Keratinocyte (primary cell): ENCODE measurements around the gene ANKMY1. TPM values are rescaled to one million over a fixed set of nuclear protein-coding genes. Genes with fewer than 3 reads are reported as not detected.

Experiments
- DNase-seq: peaks from one replicate; pipeline ENCODE4 v3.0.0-alpha.2; 2011; ENCODE audit warnings: low read depth, missing footprints, low spot score
- FAIRE-seq: peaks from 2 replicates; lab custom pipeline; 2011; peaks lifted over from hg19 to GRCh38; lab: Jason Lieb, UNC
- H2AFZ ChIP-seq: 2 replicates; pipeline ENCODE4 v1.6.0; 2012; ENCODE audit warnings: low read length, control low read depth, inconsistent platforms; ENCODE audit not compliant: control insufficient read depth
- H3K27ac ChIP-seq: 2 replicates; pipeline ENCODE4 v1.5.1; 2011; ENCODE audit warnings: low read length; ENCODE audit not compliant: control insufficient read depth, insufficient read depth
- H3K27me3 ChIP-seq: 3 replicates; pipeline ENCODE4 v1.6.0; 2011; ENCODE audit warnings: low read length; ENCODE audit not compliant: control insufficient read depth, insufficient read depth; ENCODE audit errors: extremely low read depth
- H3K36me3 ChIP-seq, 2 experiments: 2 replicates in 1 of 2; 3 replicates in 1 of 2; pipeline ENCODE4 v1.5.1; 2011; ENCODE audit warnings: low read length in 2 of 2, mild to moderate bottlenecking in 1 of 2; ENCODE audit not compliant: control insufficient read depth in 2 of 2, insufficient read depth in 2 of 2; ENCODE audit errors: extremely low read depth in 1 of 2
- H3K4me1 ChIP-seq: 3 replicates; pipeline ENCODE4 v1.5.1; 2011; ENCODE audit warnings: low read length; ENCODE audit not compliant: control insufficient read depth, insufficient read depth; ENCODE audit errors: extremely low read depth
- H3K4me2 ChIP-seq: 3 replicates; pipeline ENCODE4 v1.6.0; 2011; ENCODE audit warnings: low read depth, low read length; ENCODE audit not compliant: control insufficient read depth, insufficient read depth; ENCODE audit errors: extremely low read depth
- H3K4me3 ChIP-seq, 3 experiments: fragments of 200-600 bp in 1 of 3; sonication (generic) in 1 of 3; 2 replicates in 2 of 3; 3 replicates in 1 of 3; pipeline ENCODE4 v1.5.1; 2011 to 2016; ENCODE audit warnings: low read length in 3 of 3, mild to moderate bottlenecking in 3 of 3, control low read depth in 2 of 3, inconsistent platforms in 1 of 3, low read depth in 1 of 3, mixed read lengths in 1 of 3, mixed run types in 1 of 3, moderate library complexity in 1 of 3; ENCODE audit not compliant: control insufficient read depth in 2 of 3, insufficient read depth in 2 of 3; ENCODE audit errors: extremely low read depth in 1 of 3
- H3K79me2 ChIP-seq: 2 replicates; pipeline ENCODE4 v1.6.0; 2012; ENCODE audit warnings: low read length; ENCODE audit not compliant: control insufficient read depth, insufficient read depth
- H3K9ac ChIP-seq: 3 replicates; pipeline ENCODE4 v1.6.0; 2011; ENCODE audit warnings: low read length; ENCODE audit not compliant: control insufficient read depth, insufficient read depth; ENCODE audit errors: extremely low read depth
- H3K9me1 ChIP-seq: 3 replicates; pipeline ENCODE4 v1.6.0; 2011; ENCODE audit warnings: low read length; ENCODE audit not compliant: control insufficient read depth, insufficient read depth; ENCODE audit errors: extremely low read depth
- H3K9me3 ChIP-seq: 2 replicates; pipeline ENCODE4 v1.5.1; 2012; ENCODE audit warnings: low read depth, low read length; ENCODE audit not compliant: control insufficient read depth
- H4K20me1 ChIP-seq: 3 replicates; pipeline ENCODE4 v1.6.0; 2011; ENCODE audit warnings: low read length; ENCODE audit not compliant: control insufficient read depth, insufficient read depth; ENCODE audit errors: extremely low read depth
- EZH2 ChIP-seq: IDR thresholded peaks from one replicate; pipeline ENCODE4 v1.6.1; 2012; ENCODE audit warnings: inconsistent platforms, mild to moderate bottlenecking, low read length, moderate library complexity
- dilution Hi-C: fragments of 300-500 bp; cut with MboI; formaldehyde crosslinking; loops from one replicate; pipeline ENCODE4 v1.7.0; 2020; ENCODE audit warnings: low sequenced_read_pairs; ENCODE audit not compliant: extremely low pct_ligation_motif_present
- polyA plus RNA-seq, 5 experiments: library from polyadenylated mRNA; depleted of rRNA in 3 of 5; stranded (reverse) in 3 of 5; stranded (forward) in 1 of 5; unstranded in 1 of 5; fragments of >200 nt; gene quantifications; 1 replicate in 1 of 5; 2 replicates in 3 of 5; 3 replicates in 1 of 5; pipeline versions ENCODE4 v1.2.1 to v1.2.3, GENCODE V29; 2011 to 2012; ENCODE audit warnings: missing spikeins in 2 of 5, low read depth in 1 of 5, low replicate concordance in 1 of 5
- TF ChIP-seq, protein P1 (sequence below), 3 experiments: IDR thresholded peaks in 1 of 3; conservative IDR thresholded peaks in 1 of 3; optimal IDR thresholded peaks in 1 of 3; 2 replicates in 2 of 3; 3 replicates in 1 of 3; pipeline versions ENCODE3 to v1.5.1; 2011; ENCODE audit warnings: low read length in 3 of 3, mild to moderate bottlenecking in 3 of 3, moderate library complexity in 2 of 3, control low read depth in 1 of 3, inconsistent platforms in 1 of 3; ENCODE audit not compliant: insufficient read depth in 2 of 3; ENCODE audit errors: extremely low read depth in 1 of 3

ANKMY1 gene
- polyA plus RNA-seq, 1 donor (not counting 4 experiments of a cell fraction or from before 2014, with no cell fraction given), result 3.3 TPM

DNA sequence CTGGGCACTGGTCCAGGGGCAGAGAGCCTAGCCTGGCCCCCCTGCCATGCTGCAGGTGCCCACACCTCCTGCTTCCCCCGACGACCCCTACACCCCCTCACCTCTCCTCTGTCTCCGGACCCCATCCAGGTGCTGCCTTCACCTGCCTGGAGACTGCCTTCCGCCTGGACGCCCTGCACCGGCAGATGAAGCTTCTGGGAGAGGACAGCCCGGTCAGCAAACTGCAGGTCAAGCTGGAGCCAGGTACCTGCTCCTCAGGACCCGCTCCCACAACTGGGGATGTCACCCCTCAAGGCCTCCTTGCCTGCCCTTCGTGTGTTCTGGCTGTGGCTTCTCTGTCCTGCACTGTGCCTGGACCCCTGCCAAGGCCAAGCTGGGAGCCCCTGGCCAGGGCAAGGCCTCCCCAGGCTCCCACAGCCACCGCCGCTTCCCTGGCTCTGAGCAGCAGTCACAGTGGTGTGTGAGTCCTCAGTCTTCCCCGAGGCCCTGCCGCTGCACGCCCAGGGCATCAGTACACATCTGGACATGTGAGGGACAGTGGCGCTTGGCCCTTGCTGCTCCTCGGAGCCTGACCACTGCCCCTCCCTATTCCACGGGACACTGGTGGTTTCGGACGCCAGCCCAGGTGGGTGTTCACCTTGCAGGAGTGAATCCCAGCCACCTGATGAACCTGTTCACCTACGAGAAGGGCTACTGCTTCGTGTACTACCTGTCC lies 16.8 kb upstream of the ANKMY1 start:
- Histone ChIP-seq H3K36me3 (peaks cover 4 to 11% of the 10 kb centered on the region in 2 experiments), H3K27ac (no peak overlapping the region), H3K9ac (no peak overlapping the region), H3K4me1 (peaks cover 11% of the 10 kb centered on the region), H4K20me1 (peaks cover 11% of the 10 kb centered on the region), H3K9me1 (peaks cover 4% of the 10 kb centered on the region), H3K27me3 (no peaks in the 10 kb centered on the region), H3K79me2 (peaks cover 2% of the 10 kb centered on the region), H3K4me2 (no peak overlapping the region), H3K4me3 (no peak overlapping the region), H2AFZ (no peak overlapping the region), H3K9me3 (no peaks in the 10 kb centered on the region)
- FAIRE-seq, result no peak
- TF ChIP-seq, protein P1, sequence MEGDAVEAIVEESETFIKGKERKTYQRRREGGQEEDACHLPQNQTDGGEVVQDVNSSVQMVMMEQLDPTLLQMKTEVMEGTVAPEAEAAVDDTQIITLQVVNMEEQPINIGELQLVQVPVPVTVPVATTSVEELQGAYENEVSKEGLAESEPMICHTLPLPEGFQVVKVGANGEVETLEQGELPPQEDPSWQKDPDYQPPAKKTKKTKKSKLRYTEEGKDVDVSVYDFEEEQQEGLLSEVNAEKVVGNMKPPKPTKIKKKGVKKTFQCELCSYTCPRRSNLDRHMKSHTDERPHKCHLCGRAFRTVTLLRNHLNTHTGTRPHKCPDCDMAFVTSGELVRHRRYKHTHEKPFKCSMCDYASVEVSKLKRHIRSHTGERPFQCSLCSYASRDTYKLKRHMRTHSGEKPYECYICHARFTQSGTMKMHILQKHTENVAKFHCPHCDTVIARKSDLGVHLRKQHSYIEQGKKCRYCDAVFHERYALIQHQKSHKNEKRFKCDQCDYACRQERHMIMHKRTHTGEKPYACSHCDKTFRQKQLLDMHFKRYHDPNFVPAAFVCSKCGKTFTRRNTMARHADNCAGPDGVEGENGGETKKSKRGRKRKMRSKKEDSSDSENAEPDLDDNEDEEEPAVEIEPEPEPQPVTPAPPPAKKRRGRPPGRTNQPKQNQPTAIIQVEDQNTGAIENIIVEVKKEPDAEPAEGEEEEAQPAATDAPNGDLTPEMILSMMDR (optimal IDR thresholded peaks at IDR 0.05 in 1 of 3, IDR thresholded peaks at IDR 0.05 in 1 of 3, conservative IDR thresholded peaks at IDR 0.05 in 1 of 3; ENCODE audit: extremely low read depth in 1 of 3, insufficient read depth in 2 of 3, low read length in 3 of 3), result no peak
- no peak for TF ChIP-seq EZH2
- DNase-seq, result no peak
- dilution Hi-C loops, result no loop called here

DNA sequence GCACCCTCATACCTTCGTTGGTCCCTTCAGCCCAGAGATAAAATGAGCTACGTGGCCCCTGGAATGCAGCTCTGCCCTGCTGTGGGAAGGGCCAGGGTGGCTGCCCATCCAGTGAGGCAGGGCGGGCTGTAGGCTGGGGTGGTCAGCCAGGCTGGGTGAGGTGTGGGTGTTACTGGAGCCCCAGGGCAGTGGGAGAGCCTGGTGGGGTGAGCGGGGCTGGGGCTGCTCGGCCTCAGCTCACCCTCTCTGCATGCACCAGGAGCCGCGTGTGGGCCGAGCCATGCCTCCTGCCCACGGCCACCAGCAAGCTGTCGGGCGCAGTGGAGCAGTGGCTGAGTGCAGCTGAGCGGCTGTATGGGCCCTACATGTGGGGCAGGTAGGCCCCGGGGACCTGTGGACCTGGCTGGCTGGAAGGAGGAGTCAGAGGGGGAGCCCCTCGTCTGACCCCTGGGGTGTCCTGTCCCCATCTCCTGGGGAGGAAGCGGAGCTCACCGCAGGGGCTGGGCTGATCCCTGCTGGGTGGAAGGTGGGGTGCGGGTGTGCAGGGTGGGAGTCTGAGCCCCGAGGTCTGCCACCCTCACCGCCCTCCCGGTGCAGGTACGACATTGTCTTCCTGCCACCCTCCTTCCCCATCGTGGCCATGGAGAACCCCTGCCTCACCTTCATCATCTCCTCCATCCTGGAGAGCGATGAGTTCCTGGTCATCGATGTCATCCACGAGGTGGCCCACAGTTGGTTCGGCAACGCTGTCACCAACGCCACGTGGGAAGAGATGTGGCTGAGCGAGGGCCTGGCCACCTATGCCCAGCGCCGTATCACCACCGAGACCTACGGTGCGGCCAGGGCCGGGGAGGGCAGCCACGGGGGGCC lies 16.0 kb upstream of the ANKMY1 start:
- Histone ChIP-seq H3K27ac (no peak overlapping the region), H3K36me3 (peaks cover 4 to 11% of the 10 kb centered on the region in 2 experiments)
- no peak for FAIRE-seq

More for the DNA sequence above, 16.0 kb upstream of the ANKMY1 start:
- dilution Hi-C loops, result no loop called here
- Histone ChIP-seq H3K4me1 (peaks cover 9% of the 10 kb centered on the region), H3K9me3 (no peaks in the 10 kb centered on the region), H3K4me3 (no peak overlapping the region), H3K9me1 (peaks cover 2% of the 10 kb centered on the region), H2AFZ (no peak overlapping the region), H4K20me1 (peaks cover 10% of the 10 kb centered on the region), H3K9ac (no peak overlapping the region), H3K79me2 (no peaks in the 10 kb centered on the region), H3K4me2 (no peak overlapping the region), H3K27me3 (no peaks in the 10 kb centered on the region)
- TF ChIP-seq, protein P1 (optimal IDR thresholded peaks at IDR 0.05 in 1 of 3, IDR thresholded peaks at IDR 0.05 in 1 of 3, conservative IDR thresholded peaks at IDR 0.05 in 1 of 3; ENCODE audit: extremely low read depth in 1 of 3, insufficient read depth in 2 of 3, low read length in 3 of 3), result no peak
- no peak for TF ChIP-seq EZH2
- no peak for DNase-seq
